Lower leg skin (tissue), 3 donors: ENCODE results near the gene NUP188.

Experiments used
- CTCF ChIP-seq, 3 donors: fragments of 450-650 bp; IDR thresholded peaks; one replicate each; pipeline ENCODE4 v1.5.1; 2016; ENCODE audit warnings: antibody characterized with exemption in 3 of 3, mild to moderate bottlenecking in 3 of 3, moderate library complexity in 2 of 3
- POLR2A ChIP-seq, 2 donors: fragments of 450-650 bp; IDR thresholded peaks; one replicate each; pipeline ENCODE4 v1.6.1; 2016 to 2017; ENCODE audit warnings: antibody characterized with exemption in 2 of 2, mild to moderate bottlenecking in 1 of 2, moderate library complexity in 1 of 2

GRCh38 chr9:128905964-128906363, 41.5 kb upstream of the NUP188 start:
- TF ChIP-seq POLR2A (IDR thresholded peaks at IDR 0.05) = no peak
- TF ChIP-seq CTCF (IDR thresholded peaks at IDR 0.05) = no peak
